Measurements from ENCODE around the gene KCNIP3. TPM values are rescaled to one million over a fixed set of nuclear protein-coding genes. Genes with fewer than 3 reads are reported as not detected.

The KCNIP3 gene
- total and polyA plus RNA-seq, 9 of the 15 experiments (the other 6 are each of a cell fraction or from before 2014, with no cell fraction given): 0.04 TPM; not detected in 8

GRCh38 chr2:95275601-95276243 is 21.4 kb upstream of the KCNIP3 start:
- no peaks in the 10 kb centered on the region for H3K79me2 ChIP-seq (ENCODE audit: control insufficient read depth, insufficient read depth, low read length)
- ATAC-seq (no peak), DNase-seq (ENCODE audit: extremely low read depth in 1 of 4, low spot score in 3 of 4) (no peak), FAIRE-seq (no peak)
- BruUV-seq (replicated peaks): no TSS peak
- no peaks in the 10 kb centered on the region for H3K9me3 ChIP-seq (replicated peaks; ENCODE audit: control insufficient read depth, insufficient read depth, low read depth, low read length)
- TF ChIP-seq ETV1 (tag; conservative IDR thresholded peaks at IDR 0.05; ENCODE audit: low read depth) (no peak), ZNF431 (CRISPR knock-in tag; IDR thresholded peaks at IDR 0.05) (no peak), ETV6 (IDR thresholded peaks at IDR 0.05; ENCODE audit: borderline replicate concordance in 1 of 2, low read depth in 2 of 2, low read length in 1 of 2) (no peak), ETV6 (CRISPR knock-in tag; IDR thresholded peaks at IDR 0.05; ENCODE audit: borderline replicate concordance) (no peak), CTBP1 (IDR thresholded peaks at IDR 0.05; ENCODE audit: borderline replicate concordance) (no peak), MCM7 (IDR thresholded peaks at IDR 0.05) (no peak), MEIS2 (IDR thresholded peaks at IDR 0.05; ENCODE audit: partially characterized antibody) (no peak), JUNB (CRISPR knock-in tag; conservative IDR thresholded peaks at IDR 0.05) (no peak), ZBTB17 (CRISPR knock-in tag; IDR thresholded peaks at IDR 0.05) (no peak), TCFL5 (CRISPR knock-in tag; conservative IDR thresholded peaks at IDR 0.05) (no peak), HDAC2 (IDR thresholded peaks at IDR 0.05) (no peak), UBTF (IDR thresholded peaks at IDR 0.05; ENCODE audit: borderline replicate concordance in 1 of 2, low read depth in 2 of 2, low read length in 2 of 2) (no peak), MYBL2 (IDR thresholded peaks at IDR 0.05; ENCODE audit: low read depth) (no peak), MYBL2 (CRISPR knock-in tag; IDR thresholded peaks at IDR 0.05; ENCODE audit: borderline replicate concordance) (no peak), ESRRA (IDR thresholded peaks at IDR 0.05; ENCODE audit: borderline replicate concordance, low read depth) (no peak), RBBP5 (IDR thresholded peaks at IDR 0.05; ENCODE audit: borderline replicate concordance, insufficient read depth, low read length, poor library complexity, severe bottlenecking) (no peak)
- TF ChIP-seq, protein P1, sequence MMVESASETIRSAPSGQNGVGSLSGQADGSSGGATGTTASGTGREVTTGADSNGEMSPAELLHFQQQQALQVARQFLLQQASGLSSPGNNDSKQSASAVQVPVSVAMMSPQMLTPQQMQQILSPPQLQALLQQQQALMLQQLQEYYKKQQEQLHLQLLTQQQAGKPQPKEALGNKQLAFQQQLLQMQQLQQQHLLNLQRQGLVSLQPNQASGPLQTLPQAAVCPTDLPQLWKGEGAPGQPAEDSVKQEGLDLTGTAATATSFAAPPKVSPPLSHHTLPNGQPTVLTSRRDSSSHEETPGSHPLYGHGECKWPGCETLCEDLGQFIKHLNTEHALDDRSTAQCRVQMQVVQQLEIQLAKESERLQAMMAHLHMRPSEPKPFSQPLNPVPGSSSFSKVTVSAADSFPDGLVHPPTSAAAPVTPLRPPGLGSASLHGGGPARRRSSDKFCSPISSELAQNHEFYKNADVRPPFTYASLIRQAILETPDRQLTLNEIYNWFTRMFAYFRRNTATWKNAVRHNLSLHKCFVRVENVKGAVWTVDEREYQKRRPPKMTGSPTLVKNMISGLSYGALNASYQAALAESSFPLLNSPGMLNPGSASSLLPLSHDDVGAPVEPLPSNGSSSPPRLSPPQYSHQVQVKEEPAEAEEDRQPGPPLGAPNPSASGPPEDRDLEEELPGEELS (CRISPR knock-in tag; IDR thresholded peaks at IDR 0.05; ENCODE audit: borderline replicate concordance): no peak
- no peak overlapping the region for H2AFZ ChIP-seq (ENCODE audit: low read depth, low read length)
- no peak overlapping the region for H3K4me3 ChIP-seq
- H4K20me1 ChIP-seq (replicated peaks; ENCODE audit: control insufficient read depth, insufficient read depth, low read length): no peaks in the 10 kb centered on the region; the same call in 1 of the 2 replicates
- no peak overlapping the region for H3K4me2 ChIP-seq (ENCODE audit: insufficient read depth, low read length)
- 9% methylated on average over 19 of the region's 28 CpGs for WGBS (ENCODE audit: insufficient coverage, low coverage, missing lambda C conversion rate)
- intact Hi-C loops (cut with micrococcal nuclease): no loop called here
- no peak overlapping the region; a peak in 1 of 4 replicates for H3K9ac ChIP-seq (ENCODE audit: insufficient read depth in 1 of 2, low read depth in 2 of 2, low read length in 2 of 2)
- no peaks in the 10 kb centered on the region for H3K9me1 ChIP-seq (ENCODE audit: control insufficient read depth, insufficient read depth, low read length)
- in situ Hi-C loops (cut with MboI): no loop called here
- H3K27ac ChIP-seq (ENCODE audit: extremely low read depth, low read depth, low read length): no peak overlapping the region
- H3K4me1 ChIP-seq (replicated peaks in 1 of 2; ENCODE audit: control insufficient read depth in 2 of 2, insufficient read depth in 2 of 2, low read length in 2 of 2): peaks cover 0 to 18% of the 10 kb centered on the region in 2 experiments; a peak in 3 of 5 replicates
- POLR2A ChIA-PET: no interaction called here
- no peaks in the 10 kb centered on the region for H3K36me3 ChIP-seq (ENCODE audit: control insufficient read depth, insufficient read depth, low read length)
- peaks cover 5 to 48% of the 10 kb centered on the region in 2 experiments; a peak in 4 of 5 replicates for H3K27me3 ChIP-seq (ENCODE audit: control insufficient read depth in 2 of 2, insufficient read depth in 2 of 2, low read length in 2 of 2)
- CTCF ChIA-PET (ENCODE audit: low intra/inter-chr PET ratio): no interaction called here

Data from K562 (cell line).